ENCODE results near the gene FAF1.

FAF1 gene

DNA sequence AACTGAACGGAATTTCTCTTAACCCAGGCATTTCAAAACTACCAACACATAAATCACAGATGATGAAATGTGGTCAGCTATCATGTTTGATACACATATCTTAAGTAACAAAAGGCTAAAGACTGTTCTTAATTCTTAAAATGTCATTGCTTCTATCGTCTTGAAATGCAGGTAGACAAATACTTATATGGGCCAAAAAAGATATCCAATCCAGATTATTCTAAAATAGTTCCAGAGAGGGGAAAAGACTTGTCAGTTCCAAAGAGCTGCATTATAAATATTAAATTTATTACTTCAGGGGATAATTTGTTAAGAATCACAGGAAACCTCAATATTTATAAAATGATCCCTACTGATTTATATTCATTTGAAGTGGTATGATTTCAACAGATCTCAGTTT, 259.4 kb downstream of the FAF1 start:
- no peak for DNase-seq (ENCODE audit: low read depth)

DNA sequence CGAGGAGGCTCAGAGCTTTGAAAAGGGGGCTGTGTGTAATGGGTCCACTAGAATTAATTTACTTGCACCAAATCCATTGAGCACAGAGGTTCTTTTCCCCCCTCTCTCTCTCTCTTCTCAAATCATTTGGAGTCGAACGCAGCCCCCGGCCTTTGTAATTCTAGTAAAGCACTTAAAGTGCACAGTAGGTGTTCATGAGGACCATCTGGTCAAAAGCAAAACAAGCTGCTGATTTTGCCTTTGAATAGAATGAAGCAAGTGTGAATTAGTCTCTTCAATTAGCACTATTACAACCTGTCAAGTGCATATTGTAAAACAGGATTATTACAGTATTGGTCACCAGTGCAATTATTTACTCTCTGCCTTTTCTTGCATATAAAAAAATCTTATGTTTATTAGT, 259.9 kb downstream of the FAF1 start:
- DNase-seq (ENCODE audit: low read depth), result no peak

DNA sequence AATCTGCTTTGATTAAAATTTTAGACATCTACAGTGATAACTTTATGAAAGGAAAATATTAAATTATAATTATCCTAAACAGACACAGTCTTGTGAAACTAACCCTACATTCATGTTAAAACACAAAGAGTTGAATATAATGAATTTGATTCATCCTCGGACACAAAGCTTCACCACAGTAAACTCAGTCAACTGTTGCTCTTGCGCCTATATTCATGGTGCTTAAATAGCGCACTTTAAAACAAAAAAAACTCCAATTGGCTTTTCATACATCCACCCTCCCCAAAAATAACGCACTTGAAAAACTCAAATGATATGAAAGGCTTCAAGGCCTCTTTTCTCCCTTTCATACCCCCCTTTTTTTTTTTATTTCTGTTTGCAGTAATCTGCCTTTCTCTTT, 260.3 kb downstream of the FAF1 start:
- no peak for DNase-seq (ENCODE audit: low read depth)

DNA sequence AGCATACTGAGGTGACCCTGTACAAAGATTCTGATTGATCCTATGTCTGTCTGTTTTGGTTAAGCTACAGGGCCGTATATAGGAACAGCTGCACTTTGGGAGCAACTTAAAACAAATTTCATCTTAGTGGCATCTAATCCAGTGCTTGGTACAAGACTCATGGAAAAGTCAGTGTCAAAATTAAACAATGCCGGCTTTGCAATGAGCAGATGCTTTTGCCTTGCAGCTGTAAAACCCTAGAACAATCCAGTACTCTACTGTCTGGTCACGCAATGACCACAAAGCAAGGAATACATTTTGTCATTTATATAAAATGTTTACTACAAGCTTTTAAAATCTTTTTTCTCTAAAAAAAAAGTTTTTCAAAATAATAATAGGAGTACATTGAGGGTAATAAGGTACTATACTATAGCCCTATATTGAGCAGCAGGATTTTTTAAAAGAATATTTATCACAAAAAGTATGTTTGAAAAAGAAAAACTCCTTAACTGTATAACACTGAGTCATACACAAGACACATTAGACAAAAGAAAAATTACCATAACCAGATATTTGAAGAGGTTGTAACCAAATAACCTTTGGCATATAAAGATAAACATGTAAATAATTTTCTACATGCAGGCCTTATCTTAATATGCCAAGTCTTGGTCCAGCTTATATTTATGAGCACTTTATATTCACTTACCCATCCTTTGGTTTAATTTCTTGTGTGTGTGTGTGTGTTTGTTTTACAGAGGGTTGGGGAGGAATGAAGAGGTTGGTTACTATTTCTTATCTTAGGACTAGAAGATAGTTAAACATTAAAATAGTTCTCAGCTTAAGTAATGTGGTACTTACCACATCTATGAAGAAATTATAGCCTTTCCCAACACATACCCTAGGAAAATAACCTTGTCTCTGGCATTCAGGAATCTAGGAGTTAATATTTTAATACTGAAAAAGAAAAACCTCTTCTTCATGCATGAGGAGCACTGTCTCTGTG, 262.3 kb downstream of the FAF1 start:
- DNase-seq (ENCODE audit: low read depth), result no peak

DNA sequence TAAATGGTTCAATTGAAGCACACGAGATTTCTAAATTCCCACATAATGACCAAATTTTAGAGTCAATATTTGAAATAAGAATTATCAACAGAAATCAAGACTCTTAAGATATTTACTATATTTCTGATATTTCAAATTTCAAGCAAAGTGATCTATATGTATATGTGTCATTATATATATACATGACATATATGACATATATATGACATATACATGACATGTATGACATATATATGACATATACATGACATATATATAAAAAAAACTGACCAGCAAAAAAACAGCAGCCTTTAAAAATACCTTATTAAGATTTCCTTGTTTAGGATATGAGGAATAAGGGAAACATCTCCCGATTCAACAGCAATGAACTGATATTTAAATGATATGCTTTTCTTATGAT, 266.2 kb downstream of the FAF1 start:
- no peak for DNase-seq (ENCODE audit: low read depth)

DNA sequence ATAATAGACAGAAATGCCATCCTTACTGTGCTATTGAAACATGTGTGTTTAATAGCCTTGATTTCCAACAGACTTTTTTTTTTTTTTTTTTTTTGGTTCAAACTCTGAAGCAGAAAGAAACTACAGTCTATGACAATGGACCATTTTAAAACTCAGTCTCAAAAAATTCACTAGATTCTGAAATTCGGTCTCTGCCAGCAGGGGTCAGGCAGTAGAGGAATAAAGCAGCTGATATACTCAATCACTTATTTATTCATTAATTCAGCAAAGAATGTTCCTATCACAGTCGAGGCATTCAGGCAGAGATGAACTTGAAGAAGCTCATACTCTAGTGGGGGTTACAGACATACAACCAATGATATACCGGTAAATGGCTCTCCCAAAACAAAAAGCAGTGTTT, 275.9 kb downstream of the FAF1 start:
- no peak for DNase-seq (ENCODE audit: low read depth)

DNA sequence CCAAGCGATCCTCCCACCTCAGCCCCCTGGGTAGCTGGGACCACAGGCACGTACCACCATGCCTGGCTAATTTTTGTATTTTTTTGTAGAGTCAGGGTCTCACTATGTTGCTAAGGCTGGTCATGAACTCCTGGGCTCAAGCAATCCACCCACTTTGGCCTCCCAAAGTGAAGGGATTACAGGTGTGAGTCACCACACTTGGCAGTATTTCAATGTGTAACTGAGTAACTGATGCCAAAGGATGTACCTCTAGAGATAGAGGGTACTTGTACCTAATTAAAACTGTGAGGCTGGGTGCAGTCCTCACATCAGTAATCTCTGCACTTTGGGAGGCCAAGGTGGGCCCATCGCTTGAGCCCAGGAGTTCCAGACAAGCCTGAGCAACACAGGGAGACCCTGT, 278.1 kb downstream of the FAF1 start:
- no peak for DNase-seq (ENCODE audit: low read depth)

DNA sequence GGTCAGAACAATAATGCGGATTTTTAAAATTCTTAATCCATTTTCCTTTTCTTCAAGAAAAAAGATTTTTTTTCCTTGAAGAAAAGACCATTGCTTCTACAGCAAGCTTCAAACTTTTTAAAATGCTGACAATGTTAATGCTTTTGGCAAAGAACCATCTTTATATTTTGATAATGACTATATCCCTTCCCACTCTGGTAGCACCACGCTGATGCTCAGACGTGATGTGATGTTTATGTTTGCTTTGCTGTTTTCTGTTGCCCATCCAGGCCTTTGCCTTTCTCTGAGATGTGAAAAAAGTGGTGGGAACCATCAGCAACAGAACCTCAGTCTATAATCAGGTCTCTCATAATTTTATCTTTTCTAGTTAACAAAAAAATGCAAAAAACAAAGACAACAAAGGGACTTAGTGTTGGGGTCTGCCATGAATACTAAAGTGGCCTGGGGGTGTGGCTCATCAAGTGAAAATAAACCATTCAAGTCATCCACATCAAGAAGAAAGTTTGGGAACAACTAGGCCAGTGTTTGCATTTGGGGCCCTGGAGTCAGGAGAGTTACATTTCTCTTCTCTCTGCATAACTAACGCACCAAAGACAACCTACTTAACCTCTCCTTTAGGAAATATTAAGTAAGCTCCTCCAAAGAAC, 292.2 kb downstream of the FAF1 start:
- DNase-seq (ENCODE audit: low read depth), result no peak

DNA sequence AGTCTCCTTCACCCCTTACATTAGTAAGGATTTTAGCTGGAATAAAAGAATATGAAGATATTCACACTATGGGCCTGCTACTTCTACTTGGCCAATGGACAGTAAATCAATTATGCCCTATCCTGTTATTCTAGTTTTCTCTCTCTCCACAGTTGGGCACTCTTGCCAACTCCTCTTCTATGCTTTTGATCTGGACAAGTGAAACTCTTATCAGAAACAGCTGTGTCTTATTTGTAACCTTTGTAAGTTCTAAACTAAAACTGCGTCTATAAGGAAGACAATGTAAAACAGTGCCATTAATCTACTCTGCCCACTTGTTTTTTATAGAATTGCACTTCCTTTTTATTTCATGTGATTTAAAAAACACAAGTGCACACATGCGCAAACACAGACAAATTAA, 292.8 kb downstream of the FAF1 start:
- DNase-seq (ENCODE audit: low read depth), result no peak

DNA sequence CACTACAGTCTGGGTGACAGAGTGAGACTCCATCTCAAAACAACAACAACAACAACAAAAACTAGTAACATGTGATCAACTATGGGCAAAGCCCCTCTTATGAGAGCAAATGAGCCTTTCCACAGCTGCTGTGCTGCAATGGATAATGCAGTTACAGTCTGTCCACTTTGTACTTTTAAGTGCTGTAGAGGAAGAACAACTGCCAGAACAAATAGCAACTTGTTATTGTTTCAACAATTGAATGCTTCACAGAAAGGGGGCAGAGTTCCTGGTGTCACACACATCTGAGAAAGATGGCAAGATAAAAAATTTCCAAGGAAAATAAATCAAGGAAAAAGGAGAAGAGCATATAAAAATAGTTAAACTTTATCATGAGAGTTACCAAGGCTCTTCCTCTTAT, 293.2 kb downstream of the FAF1 start:
- no peak for DNase-seq (ENCODE audit: low read depth)

DNA sequence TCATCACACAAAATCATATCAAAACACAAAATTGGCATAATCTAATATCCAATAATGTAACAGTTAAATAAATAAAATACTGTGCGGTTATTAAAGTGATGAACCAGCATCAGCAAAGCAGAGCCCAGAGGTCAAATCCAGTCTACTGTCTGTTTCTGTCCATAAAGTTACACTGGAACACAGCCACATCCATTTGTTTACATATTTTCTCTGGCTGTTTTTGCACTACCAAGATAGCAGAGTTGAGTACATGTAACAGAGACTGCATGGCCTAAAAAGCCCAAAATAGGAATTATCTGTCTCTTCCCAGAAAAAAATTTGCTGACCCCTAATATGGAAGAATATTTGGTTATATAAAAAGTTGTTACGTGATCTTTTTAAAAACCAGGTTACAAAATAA, 294.7 kb downstream of the FAF1 start:
- DNase-seq (ENCODE audit: low read depth), result no peak

DNA sequence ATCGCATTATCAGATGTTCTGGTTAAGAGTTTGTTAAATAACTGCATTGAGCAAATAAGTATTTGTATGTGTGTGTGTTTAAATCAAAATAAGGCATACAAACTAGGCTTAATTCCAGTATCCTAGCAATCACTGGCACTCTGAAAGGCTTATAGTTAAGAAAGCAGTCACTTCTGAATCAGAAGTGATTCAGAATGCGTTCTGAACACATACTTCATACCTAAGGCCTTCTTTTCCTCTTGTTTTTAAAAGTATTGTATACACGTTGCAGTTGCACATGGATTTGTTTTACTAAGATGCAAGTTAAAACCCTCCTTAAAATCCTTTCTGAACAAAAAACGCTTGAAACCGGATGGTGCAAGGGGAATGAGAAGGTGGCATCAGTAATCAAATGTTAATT, 298.4 kb downstream of the FAF1 start:
- DNase-seq (ENCODE audit: low read depth), result no peak

DNA sequence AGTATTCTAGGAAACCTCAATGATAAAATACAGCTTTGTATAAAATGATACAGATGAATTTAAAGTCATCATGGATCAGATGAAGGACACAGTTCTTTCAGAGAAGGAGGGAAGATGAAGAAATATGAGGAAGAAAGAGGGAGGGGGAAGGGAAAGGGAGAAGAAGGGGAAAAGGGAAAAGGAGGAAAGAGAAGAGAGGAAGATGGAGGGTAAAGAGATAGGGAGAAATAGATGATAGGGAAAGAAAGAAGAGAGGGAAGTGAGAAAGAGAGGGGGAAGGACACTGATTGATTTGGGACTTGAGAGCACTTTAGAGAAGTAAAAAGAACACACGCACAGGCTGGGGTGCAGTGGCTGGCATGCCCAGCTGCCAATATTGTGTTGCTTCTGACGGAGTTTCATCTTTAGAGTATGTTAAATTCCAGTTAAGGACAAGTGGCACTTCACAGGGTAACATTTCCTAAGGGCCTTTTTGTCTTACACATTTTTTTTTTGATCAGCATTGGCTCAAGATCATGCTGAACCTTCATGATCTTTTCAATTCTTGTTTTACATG, 300.9 kb downstream of the FAF1 start:
- no peak for DNase-seq (ENCODE audit: low read depth)

DNA sequence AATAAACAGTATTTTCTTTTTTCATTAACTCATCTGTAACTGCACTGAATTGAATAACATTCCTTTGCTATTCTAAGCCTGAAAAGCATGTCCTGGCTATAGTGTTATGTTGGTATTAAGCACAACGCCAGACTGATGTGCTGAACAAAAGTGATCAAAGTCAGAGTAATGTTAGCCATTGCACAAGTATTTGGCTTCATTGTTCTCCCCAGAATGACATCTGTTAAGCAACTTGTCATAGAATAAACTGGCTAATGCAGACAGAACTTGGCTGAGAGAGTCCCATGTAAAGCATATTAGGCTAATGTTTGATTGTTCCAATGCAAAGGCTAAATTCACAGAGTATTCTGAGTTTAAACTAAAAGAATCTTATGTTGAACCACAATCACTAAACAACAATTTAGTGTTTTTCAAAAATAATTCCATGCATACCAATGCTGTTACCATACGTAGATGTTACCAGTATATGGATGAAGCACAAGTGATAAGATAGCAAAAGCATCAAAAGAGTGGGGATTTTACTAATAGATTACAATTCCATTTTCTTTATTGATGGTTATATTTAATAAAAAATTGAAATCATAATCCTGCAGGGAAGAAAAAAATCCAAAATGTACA, 301.5 kb downstream of the FAF1 start:
- DNase-seq (ENCODE audit: low read depth), result no peak

DNA sequence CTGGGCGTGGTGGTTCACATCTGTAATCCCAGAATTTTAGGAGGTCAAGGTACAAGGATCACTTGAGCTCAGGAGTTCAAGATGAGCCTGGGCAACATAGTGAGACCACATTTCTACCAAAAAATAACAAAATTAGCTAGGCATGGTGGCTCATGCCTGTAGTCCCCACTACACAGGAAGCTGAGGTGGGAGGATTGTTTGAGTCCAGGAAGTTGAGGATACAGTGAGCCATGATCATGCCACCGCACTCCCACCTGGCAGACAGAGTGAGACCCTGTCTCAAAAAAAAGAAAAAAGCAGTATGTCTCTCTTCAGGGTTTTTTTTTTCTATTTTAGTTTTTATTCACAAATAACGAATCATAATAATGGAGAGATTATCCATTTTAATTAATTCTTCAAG, 303.1 kb downstream of the FAF1 start:
- DNase-seq (ENCODE audit: low read depth), result no peak

DNA sequence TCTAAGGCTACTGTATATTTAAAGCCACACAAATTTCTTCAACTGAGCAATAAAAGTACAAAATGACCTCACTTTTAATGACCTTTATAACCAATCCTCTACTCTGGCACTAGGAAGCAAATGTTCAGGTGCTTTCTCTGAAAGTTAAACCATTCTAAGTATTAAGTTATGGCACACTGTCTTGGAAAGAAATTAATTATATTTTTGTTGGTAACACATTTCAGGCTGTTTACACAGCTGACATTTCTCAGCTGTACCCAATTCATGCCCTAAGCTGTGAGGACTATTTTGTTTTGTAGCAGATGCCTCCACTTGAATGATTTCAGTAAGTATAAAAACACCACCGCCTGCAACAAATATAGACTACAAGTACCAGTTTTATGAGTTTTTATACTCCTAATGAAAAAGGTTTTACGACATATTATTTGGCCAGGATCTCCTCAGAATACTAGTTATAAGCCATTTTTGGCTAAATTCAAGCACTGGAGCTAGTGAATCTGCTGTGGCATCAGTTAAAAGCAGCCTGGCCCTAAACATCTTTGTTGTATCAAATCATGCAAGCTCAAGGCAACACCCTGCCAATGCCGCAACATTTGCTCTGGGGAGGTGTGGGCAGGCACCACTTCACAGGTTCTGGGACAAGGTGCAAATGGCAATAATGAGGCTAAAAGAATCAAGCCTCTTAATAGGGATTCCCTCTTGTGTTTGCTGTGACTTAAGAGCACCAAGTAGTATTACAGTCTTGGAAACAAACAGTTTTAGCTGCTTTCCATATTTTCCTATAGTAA, 308.4 kb downstream of the FAF1 start:
- no peak for DNase-seq (ENCODE audit: low read depth)

DNA sequence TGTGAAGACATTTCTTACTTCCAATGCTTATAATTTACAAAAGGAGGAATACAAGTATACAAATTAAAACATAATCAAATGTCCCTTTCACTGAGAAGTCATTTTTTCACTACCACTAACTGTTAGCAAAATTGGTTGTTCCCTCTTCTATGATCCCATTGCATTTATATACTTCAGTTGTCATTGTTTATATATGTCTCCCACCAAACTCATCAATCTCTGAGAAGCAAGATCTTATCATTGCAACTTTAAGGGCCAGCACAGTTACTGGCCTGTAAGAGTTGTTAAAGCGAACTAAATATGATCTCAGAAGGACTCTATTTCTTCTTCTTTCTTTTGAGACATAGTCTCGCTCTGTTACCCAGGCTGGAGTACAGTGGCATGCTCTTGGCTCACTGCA, 313.5 kb downstream of the FAF1 start:
- DNase-seq (ENCODE audit: low read depth), result no peak

DNA sequence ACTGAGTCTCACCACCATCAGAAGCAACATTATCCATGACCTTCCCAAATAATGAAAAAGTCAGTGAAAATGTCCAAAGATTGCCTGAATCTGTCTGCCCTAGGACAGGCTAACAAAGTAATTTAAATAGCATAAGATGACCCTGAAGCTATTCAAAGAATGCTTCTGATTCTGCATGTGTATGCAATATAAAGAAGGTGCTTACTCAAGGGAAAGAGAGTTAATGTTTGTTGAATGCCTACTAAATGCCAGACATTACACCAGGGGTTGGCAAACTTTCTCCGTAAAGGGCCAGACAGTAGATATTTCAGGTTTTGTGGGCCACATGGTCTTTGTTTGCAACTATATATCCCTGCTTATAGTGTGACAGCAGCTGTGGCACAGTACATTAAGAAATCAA, 314.9 kb downstream of the FAF1 start:
- no peak for DNase-seq (ENCODE audit: low read depth)

DNA sequence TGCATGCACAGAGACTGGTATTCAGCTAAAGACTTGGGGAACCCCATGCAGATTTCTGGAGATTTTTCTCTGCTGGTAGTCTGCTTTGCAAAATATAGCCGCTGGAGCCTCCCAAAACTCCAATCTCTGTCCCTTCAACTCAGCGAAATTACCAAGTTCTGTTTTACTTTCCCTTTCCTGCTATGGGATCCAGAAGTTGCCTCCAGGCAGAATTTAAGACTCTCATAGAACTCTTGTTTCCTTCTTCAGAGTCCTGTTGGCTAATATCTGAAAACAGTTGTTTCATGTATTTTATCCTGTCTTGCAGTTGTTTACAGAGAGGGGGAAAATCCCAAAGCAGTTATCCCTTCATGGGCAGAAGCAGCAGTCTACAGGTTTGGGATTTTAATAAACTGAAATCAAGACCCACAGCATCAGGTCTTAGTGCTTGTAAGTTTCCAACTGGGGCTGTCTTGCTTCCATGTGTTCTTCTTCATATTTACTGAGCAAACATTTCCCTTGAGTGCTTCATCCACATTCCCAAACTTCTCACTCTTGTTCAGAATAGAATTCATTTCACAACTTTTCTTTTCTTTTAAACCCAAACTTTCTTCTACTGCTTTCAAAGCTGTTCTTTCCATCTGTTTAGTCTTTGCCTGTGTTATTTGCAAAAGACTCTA, 315.5 kb downstream of the FAF1 start:
- no peak for DNase-seq (ENCODE audit: low read depth)

DNA sequence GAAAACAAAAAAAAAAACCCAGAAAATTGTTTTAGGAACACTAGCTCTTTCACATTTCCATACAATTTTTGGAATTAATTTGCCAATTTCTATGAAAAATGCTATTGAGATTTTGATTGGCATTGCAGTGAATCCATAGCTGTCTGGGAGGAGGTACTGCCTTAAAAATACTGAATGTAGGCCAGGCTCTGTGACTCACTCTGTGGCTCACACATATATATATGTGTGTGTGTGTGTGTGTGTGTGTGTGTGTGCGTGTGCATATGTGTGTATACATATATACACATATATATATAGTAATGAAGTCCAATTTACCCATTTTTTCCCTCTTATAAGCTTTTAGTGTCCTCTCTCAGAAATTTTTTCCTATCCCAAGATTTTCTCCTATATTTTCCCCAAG, 322.6 kb downstream of the FAF1 start:
- DNase-seq (ENCODE audit: low read depth), result no peak

DNA sequence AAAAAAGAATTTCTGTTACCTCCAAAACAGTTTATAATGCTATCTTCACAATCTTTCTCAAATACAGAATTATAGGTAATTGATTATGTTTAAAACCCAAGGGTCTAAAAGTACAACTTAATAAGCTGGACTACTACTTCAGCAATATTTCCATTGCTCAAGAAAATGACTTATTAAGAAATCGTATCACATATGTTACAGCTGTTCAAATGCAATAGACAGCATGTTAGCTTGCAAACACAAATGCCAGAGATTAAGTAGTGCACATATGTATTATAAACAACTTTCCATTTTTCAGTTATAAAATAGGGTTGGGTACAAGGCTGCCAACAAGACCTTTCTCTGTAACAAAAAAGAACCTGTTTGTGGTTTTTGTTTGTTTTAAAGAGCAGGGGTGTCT, 325.8 kb downstream of the FAF1 start:
- DNase-seq (ENCODE audit: low read depth), result no peak

DNA sequence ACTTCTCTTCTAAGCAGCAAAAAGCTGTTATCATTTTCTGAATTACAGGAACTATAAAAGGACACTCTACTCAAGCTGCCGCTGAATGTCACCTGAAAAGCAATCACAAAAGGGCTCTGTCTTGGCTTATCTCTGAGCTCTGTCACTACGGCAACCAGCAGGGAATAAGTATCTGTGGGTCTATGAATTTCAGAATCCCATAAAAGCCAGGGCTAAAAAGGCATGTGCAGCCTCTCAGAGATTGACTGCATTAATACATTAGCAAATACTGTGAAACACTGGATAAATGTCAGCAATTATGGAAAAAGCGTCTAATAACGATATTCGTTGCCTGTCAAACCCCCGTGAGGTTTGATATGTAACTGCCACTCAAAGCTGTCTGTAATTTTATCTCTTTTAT, 326.6 kb downstream of the FAF1 start:
- DNase-seq (ENCODE audit: low read depth), result no peak
